Pancreas (tissue), 10 donors: ENCODE results near the gene OGFOD2. TPM values are rescaled to one million over a fixed set of nuclear protein-coding genes. Genes with fewer than 3 reads are reported as not detected.
A peak's percentile ranks its signal among the peaks of the same experiment; 100 is the strongest.

Source experiments
- ATAC-seq, 4 donors: fragments of 200-7000 bp; cut with Tn5 transposase; one replicate each; pipeline versions ENCODE4 v1.8.0 to v1.9.1; 2020; ENCODE audit warnings: mild to moderate bottlenecking in 4 of 4, moderate library complexity in 4 of 4
- DNase-seq, 6 donors: peaks; one replicate each; pipeline ENCODE4 v3.0.0-alpha.2; 2020
- FAIRE-seq: peaks from 2 replicates; lab custom pipeline; 2012; peaks lifted over from hg19 to GRCh38; lab: Jason Lieb, UNC
- H3K27ac ChIP-seq, 4 donors: fragments of 200-600 bp; sonication (generic); 1 replicate in 3 of 4; 2 replicates in 1 of 4; pipeline versions ENCODE4 v1.5.0 to v1.8.0; 2020
- H3K27me3 ChIP-seq, 4 donors: fragments of 200-600 bp; one replicate each; pipeline ENCODE4 v1.8.0; 2021
- H3K36me3 ChIP-seq, 3 donors: fragments of 200-600 bp; sonication (generic) in 1 of 3; one replicate each; pipeline versions ENCODE4 v1.5.0 to v1.8.0; 2020 to 2021
- H3K4me1 ChIP-seq, 3 donors: fragments of 200-600 bp; one replicate each; pipeline ENCODE4 v1.8.0; 2021
- H3K4me3 ChIP-seq, 4 donors: fragments of 200-600 bp; sonication (generic) in 2 of 4; one replicate each; pipeline versions ENCODE4 v1.5.0 to v1.8.0; 2020 to 2021
- H3K9me3 ChIP-seq, 4 donors: fragments of 200-600 bp; one replicate each; pipeline ENCODE4 v1.8.0; 2021
- WGBS, 2 donors: extraction: QIAGEN DNeasy Blood & Tissue Kit; methylation state at CpG; one replicate each; pipeline ENCODE4 v1.1.7; 2013; 5-methylcytosine and 5-hydroxymethylcytosine counted together
- intact Hi-C, 3 donors: fragments of 100-400 bp; cut with DNase I; formaldehyde crosslinking; loops; one replicate each; pipeline versions ENCODE4 v1.11.1 to v1.14.2; 2022
- polyA plus RNA-seq, 2 donors: library from polyadenylated mRNA; stranded (reverse); fragments of 200-250 nt; gene quantifications; one replicate each; pipeline ENCODE4 v1.2.3, GENCODE V29; 2013
- total RNA-seq, 6 donors: library from RNA; stranded (reverse); fragmentation: NEBNext Ultra II Directional in 4 of 6; extraction: Animal tissue kit (Norgen Biotek cat#: 25700) in 4 of 6; gene quantifications; one replicate each; pipeline versions ENCODE4 v1.2.1 to v1.2.4, GENCODE V29; 2021 to 2023
- TF ChIP-seq, protein P1 (sequence below), 4 donors: fragments of 200-600 bp; sonication (generic) in 3 of 4; IDR thresholded peaks; one replicate each; pipeline versions ENCODE4 v1.5.0 to v1.8.0; 2021; ENCODE audit warnings: antibody characterized with exemption in 4 of 4
- donor health status: healthy with polysubstance abuse.
- donor health status: DM: no; HTN: no; CAD: no; lungs with moderate emphysema.
- donor health status: DM: no; HTN: no; CAD: no.
- donor health status: control.
- donor health status: control.
- donor health status: Bipolar disorder and iron deficiency.
- donor health status: DM: yes; HTN: yes; CAD: no.
- donor health status: DM: no; HTN: no; CAD: no.
- donor health status: DM: no; HTN: no; CAD: no.
- donor health status: DM: yes; HTN: yes; CAD: no.

OGFOD2 gene
- total and polyA plus RNA-seq, 8 donors: 12.9 to 30.9 (median 18.4) TPM

GRCh38 chr12:122965851-122966742, 8.9 kb upstream of the OGFOD2 start, which contains the start of gene ABCB9:
ABCB9 (minus strand) TSS chr12:122966463; CDS start chr12:122960235, 6,228 bp downstream.
- no peaks in the 10 kb centered on the region for H3K9me3 ChIP-seq
- peak within 1 kb of the TSS; percentile 20 to 53 (median 50) for H3K27ac ChIP-seq
- no peak for FAIRE-seq
- intact Hi-C loops: no loop called here
- peak; percentile 91 to 96 (median 93) for ATAC-seq
- peak within 1 kb of the TSS; percentile 30 to 67 (median 42) for H3K4me3 ChIP-seq
- DNase-seq: peak; percentile 96 to 99 (median 98)
- 3 to 4% methylated on average over 49 to 55 of the region's 55 CpGs for WGBS, 2 donors
- H3K27me3 ChIP-seq: no peaks in the 10 kb centered on the region
- TF ChIP-seq, protein P1, sequence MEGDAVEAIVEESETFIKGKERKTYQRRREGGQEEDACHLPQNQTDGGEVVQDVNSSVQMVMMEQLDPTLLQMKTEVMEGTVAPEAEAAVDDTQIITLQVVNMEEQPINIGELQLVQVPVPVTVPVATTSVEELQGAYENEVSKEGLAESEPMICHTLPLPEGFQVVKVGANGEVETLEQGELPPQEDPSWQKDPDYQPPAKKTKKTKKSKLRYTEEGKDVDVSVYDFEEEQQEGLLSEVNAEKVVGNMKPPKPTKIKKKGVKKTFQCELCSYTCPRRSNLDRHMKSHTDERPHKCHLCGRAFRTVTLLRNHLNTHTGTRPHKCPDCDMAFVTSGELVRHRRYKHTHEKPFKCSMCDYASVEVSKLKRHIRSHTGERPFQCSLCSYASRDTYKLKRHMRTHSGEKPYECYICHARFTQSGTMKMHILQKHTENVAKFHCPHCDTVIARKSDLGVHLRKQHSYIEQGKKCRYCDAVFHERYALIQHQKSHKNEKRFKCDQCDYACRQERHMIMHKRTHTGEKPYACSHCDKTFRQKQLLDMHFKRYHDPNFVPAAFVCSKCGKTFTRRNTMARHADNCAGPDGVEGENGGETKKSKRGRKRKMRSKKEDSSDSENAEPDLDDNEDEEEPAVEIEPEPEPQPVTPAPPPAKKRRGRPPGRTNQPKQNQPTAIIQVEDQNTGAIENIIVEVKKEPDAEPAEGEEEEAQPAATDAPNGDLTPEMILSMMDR (IDR thresholded peaks at IDR 0.05): no peak
- H3K4me1 ChIP-seq: peaks cover 15 to 34% (median 19%) of the 10 kb centered on the region in 3 donors
- H3K36me3 ChIP-seq: no peaks in the 10 kb centered on the region

- FAIRE-seq (no peak), ATAC-seq (no peak), DNase-seq (no peak)
- H3K27me3 ChIP-seq: no peaks in the 10 kb centered on the region
- H3K36me3 ChIP-seq: no peaks in the 10 kb centered on the region
- peak overlapping the region; percentile 20 to 49 (median 44) for H3K27ac ChIP-seq
- intact Hi-C loops: no loop called here
- 63 to 68% methylated on average over 15 of the region's 15 CpGs for WGBS, 2 donors
- TF ChIP-seq, protein P1 (IDR thresholded peaks at IDR 0.05): no peak
- H3K4me3 ChIP-seq: peak overlapping the region in 2 of 4 donors; percentile 52 to 67
- H3K9me3 ChIP-seq: no peaks in the 10 kb centered on the region
- H3K4me1 ChIP-seq: peaks cover 7 to 28% (median 12%) of the 10 kb centered on the region in 3 donors
Measured at GRCh38 chr12:122966743-122967550, 8.1 kb upstream of the OGFOD2 start.

GRCh38 chr12:122968104-122968503, 6.9 kb upstream of the OGFOD2 start:
- Histone ChIP-seq H3K4me1 (peaks cover 6 to 22% (median 12%) of the 10 kb centered on the region in 3 donors), H3K27me3 (no peaks in the 10 kb centered on the region), H3K4me3 (no peak overlapping the region), H3K36me3 (no peaks in the 10 kb centered on the region), H3K9me3 (no peaks in the 10 kb centered on the region), H3K27ac (no peak overlapping the region)
- intact Hi-C loops: no loop called here
- 64 to 78% methylated on average over 2 of the region's 2 CpGs for WGBS, 2 donors
- FAIRE-seq (no peak), ATAC-seq (no peak), DNase-seq (no peak)
- TF ChIP-seq, protein P1 (IDR thresholded peaks at IDR 0.05): no peak

GRCh38 chr12:122969676-122970075, 5.4 kb upstream of the OGFOD2 start:
- Histone ChIP-seq H3K9me3 (no peaks in the 10 kb centered on the region), H3K27ac (peak overlapping the region in 2 of 4 donors; percentile 13 to 39), H3K36me3 (no peaks in the 10 kb centered on the region), H3K4me1 (peaks cover 0 to 10% (median 6%) of the 10 kb centered on the region in 3 donors), H3K27me3 (no peaks in the 10 kb centered on the region), H3K4me3 (no peak overlapping the region)
- WGBS, 2 donors: 41 to 42% methylated on average over 4 of the region's 4 CpGs
- FAIRE-seq: no peak
- intact Hi-C loops: loop anchor here in 1 of 3 donors (10.0 kb wide), 1 partner anchor 265 kb away; the partner anchor contains the start of genes MPHOSPH9 and MTRFR
- DNase-seq: no peak
- TF ChIP-seq, protein P1 (IDR thresholded peaks at IDR 0.05): no peak
- no peak for ATAC-seq
